ENCODE results near the gene PIP4K2B.

PIP4K2B gene

DNA sequence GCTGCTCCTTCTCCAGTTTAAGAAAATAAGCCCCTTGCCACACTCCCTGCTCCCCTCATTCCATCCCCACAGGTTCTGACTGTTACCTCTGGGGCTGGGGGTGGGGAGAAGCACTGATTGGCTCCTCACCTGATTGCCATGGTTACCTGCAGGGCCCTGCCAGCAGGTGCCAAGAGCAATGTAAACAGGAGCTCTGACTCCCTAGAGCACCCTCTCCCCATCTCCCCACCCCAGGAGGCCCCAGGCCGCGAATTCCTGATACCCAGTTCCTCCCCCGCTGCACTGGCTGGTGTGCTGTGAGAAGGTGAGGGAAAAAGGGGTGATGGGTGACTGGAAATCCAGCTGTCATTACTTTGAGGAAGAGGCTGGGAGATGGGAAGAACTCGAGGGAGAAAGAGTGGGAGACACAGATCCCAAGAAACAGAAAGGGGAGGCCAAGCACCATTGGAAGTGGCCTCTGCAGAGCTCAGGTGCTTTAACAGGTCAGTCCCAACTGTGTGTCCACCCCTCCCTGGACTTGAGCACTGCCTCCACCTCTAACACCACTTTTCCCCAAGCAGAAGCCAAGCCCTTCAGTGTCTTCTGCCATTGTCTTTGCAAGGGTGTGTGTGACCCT lies 55.7 kb downstream of the PIP4K2B start:
- DNase-seq, result no peak

DNA sequence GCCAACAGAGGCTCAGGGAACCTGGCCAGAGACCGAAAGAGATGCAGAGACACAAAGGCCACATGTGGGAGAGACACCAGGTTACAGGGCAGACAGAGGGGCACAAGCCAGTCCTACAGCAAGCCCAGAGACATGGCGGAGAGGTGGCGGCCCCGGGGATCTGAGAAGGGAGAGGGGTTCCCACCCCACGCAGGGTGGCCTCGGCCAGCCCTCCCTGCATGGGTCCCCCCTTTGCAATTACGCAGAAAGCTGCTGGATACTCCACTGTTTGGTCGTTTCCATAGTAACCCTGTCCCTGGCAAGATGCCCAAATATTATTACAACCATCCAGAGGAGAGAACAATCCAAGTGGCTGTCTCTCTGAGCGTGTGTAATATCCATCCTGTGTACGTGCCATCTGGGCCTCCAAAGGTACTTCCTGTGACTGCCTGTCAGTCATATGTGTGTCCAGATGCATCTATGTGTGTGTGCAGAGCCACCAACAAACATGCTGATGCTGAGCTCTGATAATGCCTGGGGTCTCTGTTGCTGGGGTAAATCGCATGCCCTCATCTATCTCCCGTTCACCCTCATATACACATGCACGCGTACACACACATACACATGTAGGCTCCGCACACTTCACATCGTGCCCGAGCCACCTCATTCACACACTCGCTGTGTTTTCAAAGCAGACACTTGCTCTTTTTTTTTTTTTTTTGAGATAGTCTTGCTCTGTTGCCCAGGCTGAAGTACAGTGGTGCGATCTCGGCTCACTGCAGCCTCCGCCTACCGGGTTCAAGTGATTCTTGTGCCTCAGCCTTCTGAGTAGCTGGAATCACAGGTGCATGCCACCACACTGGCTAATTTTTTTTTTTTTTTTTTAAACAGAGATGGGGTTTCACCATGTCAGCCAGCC lies 56.7 kb downstream of the PIP4K2B start:
- DNase-seq, result no peak

DNA sequence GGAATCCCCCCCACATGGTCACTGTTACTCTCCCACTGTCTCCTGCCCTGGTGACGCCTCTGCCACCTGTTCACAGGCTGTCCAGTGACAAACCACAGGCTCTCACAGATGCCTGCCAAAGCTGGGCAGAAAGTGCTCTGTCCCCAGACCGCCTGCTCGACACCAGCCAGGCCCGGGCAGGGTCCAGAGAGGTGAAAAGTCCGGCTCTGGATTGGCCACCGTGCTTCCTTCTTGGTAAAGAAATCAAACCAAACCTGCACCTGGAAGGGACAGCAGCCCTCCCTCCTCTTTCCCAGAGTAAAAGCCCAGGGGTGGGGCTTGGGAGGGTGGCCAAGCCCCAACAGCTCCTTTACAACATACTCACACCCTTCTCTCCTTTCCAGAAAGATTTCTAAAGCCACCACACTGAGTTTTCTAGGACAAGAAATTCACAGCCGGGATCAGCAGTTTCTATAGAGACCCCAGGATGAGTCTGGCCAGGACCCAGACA lies 57.4 kb downstream of the PIP4K2B start:
- DNase-seq, result no peak

DNA sequence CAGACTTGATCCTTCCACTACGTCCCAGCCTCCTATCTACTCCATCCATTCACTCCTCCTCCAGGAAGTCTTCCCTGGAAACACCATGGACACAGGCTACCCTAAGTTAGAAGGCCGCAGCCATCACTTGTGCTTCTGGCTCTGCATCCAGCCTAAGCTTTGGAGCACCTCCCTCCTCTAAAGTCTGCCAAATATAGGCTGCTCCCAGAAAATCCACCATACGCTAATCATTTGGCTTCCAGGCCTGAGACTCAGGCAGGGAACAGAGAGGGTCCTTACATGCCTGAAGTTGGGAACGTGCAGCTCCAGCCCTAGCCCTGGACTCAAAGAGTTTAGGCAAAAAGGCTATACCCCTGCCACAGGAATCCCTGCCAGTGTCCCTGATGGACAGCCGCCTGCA lies 57.9 kb downstream of the PIP4K2B start:
- no peak for DNase-seq

DNA sequence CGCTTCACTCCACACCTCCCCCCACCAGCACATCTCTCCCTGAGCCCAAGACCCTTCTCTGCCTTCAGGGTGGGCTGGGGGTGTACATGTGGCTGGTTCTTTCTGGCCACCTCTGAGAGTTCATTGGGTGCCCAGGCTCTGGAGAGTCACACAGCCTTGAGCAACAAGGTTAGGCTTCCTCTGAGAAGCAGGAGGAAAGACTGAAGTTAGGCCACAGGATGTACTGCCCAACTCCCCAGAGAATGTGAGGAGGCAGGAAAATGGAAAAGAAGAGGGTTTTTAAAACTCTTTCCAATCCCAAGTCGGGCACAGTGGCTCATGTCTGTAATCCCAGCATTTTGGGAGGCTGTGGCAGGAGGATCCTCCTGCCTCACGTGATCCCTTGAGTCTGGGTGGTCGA lies 58.5 kb downstream of the PIP4K2B start:
- no peak for DNase-seq

DNA sequence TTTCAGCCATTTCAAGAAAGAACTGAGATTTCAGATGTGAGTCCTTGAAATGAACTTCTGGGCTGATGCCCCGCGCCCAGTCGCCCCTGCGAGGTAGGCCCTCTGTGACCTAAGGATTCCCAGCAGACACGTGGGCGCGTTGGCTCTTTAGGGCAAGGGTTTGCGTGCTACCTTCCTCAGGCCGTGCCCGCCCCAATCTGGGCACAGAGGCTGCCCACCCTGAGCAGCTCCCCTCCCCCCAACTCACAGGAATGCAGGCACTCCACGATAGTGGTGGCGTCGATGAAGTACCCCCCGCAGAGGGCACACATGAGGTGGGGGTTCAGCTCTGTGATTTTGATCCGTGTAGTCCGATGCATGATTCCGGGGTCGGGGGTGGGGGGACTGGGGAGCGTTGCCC lies 59.3 kb downstream of the PIP4K2B start:
- no peak for DNase-seq

DNA sequence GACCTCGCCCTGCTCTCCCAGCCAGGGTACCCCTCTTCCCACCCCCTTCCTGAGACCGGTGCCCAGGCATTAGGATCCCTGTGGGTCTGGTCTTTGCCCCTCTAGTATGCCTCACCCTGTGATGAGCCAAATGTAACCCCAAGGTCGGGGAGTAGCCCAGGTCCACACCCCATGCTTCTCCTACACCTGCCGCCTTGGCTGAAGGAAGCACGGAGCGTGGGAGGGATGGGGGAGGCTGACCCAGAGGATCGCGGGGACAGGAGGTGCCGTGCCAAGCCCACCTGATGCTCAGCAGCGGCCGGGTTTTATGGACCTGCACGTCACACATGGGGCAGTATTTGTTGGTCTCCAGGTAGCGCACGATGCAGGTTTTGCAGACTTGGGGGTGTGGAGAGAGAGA lies 60.1 kb downstream of the PIP4K2B start:
- DNase-seq, result no peak

DNA sequence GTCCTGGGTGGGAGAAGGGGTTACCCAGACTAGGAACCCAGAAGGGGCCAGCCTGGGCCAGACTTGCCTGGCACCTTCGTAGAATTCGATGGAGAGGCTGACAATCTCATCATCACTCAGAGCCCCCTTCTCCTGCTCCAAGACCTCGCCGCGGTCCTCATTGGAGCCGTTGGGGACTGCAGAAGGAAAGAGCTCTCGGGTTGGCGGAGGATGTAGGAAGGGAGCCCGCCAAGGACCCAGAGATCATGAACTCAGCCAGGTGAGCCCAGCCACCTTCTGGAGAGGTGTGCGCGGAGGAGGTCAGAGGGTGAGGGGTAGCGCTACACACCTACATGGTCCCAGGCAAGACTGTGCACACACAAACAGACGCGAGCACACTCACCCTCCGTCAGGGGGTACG lies 60.7 kb downstream of the PIP4K2B start:
- DNase-seq, result no peak

DNA sequence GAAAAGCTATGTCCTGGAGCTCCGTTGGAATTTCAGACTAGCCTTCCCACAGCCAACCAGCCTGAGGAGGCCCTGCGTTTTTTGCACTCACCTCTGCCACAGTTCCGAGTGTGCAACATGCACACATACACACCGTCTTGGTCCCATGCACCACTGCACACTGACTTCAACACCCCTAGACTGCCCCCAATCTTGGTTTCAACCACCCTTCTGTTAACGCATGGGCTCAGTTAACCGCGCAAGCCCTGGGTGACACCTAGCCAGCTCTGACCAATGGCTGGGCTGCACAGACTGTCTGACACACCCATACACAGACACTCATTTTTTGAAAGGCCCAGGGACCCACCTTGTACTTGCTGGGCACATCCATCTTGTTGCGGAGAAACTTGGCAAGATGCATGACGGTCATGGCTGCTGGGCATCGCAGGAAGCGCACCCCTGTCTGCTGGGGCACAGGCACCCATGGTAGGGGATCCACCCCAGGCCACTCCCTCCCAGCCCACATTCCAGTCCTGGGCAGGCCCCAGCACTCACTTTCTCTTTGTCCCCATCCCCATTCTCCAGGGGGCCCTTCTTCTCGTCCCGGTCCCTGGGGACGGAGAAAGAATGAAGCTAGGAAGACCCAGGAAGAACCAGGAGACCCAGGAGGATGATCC lies 61.2 kb downstream of the PIP4K2B start:
- DNase-seq, result no peak

DNA sequence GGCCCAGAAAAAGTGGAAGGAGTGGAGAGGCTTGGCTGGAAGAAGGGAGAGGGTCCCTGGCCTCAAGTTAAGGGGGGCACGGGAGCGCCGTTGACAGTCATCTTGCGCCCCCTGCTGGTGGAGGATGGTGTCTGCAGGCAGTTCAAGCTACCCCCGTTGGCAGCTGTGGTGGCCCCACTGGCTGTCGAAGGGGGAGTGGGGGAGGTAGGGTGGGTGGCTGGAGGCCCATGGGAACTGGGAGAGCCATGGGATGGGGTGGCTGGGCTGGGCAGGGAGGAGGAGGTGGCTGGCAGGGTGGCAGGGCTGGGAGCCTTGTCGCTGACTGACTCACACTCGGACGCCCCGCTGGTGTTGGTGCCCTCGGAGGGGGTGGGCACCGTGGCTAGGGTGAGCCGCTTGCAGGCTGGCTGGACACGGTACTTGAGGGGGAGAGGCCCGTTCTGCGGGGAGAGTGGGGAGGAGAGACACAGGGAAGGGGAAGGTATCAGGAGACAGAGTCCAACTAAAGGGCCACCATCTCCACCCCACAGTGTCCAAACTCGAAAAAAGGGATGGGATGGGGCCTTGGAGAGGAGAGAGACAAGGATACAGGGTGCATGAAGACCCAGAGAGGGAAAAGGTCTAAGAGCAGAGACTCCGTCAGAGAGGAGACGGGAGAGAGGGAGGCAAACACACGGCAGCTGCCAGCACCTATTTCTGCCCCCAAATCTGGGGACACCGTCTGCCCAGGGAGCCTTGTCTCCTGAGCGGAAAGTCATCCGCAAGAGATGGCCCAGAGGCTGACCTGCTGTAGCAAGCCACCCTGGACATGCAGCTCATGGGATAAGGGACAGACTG lies 64.0 kb downstream of the PIP4K2B start:
- DNase-seq, result peak; percentile 52

DNA sequence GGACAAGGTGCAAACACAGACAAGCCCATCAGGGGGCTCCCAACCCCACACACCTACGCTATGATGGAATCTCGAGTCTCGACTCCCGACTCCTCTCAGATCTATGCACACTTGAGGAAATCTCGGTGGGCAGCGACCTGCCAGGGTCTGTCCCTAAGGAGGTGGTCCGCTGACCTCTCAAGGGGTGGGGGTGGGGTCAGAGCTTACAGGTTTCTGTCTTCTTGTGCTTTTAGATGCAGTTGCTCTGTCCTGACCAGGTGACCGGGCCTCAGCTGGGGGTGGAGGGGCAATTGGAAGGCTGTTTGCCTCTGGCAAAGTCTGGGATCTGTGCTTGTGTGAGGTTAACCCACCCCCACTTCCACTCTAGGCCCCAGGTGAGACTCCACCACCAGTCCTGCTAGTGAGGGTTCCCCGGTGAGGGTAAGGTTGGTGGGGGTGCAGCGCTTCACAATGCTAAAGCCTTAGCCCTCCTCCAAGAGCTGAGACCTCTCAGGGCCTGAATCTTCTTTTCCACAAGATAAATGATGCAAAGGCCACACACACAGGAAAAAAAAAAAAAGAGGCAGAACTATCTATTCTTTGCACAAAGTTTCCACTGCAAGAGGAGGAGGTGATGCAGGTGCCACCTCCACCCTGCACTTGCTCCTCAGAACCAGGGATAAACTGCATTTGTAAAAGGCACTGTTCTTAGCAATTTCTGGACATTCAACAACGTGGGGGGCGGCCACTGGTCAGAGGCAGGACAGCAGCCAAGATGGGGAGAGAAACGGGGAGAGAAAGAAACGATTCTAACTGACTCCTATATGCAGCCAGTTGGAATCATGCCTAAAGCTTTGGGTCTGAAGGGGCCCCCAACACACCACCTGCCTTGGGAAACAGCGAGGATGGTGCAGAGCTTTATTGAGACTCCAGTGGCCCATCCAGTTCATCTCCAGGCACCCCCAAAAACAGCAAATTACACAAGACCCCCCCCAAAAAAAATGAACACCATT lies 65.1 kb downstream of the PIP4K2B start:
- DNase-seq, result no peak

DNA sequence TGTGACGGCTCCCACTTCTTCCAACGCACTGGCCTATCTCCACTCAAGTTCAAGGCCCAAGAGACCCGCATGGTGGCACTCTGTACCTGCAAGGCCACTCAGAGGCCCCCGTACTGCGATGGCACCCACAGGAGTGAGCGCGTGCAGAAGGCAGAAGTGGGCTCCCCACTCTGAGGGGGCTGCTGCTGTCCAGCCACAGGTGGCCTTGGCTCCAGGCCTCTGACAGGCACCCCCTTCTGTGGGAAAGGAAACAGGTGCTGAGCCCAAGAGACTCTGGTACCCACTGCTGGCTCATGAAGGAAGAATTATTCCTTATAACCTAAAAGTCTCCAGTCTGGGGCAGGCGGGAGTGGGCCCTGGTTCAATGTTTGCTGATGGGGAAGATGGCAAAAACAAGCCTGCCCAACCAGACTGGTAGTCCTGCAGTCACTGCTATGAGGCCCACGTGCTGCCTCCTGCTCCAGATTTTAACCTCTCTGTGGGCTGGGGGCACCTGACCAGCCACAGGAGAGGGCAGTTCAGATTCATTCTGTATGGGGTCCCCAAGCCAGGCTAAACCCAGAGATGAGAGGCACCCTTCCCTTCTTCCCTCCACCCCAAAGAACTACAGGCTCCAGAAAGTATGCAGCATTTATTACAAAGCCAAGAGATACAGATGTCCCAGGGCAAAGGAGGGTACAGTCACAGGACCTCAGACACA lies 65.9 kb downstream of the PIP4K2B start:
- no peak for DNase-seq

DNA sequence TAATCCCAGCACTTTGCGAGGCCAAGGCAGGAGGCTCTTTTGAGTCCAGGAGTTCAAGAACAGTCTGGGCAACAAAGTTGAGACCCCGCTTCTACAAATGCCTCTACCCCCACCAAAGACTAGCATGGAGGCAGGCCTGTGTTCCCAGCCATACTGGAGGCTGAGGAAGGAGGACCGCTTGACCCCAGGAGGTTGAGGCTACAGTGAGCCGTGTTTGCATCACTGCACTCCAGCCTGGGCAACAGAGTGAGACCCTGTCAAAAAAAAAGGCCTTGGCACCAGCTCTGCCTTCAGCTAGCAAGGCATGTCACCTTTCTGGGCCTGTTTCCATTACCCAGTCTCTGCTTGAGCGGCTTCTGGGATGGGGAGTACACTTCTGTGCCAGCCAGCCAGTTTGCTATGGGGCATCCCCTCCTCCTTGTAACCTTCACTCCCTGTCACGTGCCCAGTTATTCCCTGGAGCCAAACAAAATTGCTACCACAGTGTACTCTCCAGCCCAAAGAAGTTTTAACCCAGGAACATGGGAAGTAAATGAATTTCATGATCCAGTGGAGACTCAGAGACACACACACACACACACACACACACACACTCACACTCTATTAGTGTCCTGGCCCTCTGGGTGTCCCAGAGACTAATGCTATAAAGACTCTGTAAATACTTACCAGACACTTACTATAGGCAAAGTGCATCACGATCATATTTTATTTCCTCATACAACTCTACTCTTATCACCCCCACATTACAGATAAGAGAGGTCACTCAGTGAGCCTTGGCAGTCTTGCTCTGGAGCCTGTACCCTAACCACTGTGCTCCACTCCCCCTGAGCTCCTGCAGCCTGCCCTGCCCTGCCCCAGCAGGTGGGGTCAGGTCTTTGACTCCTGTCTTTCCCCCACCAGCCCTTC lies 66.7 kb downstream of the PIP4K2B start:
- no peak for DNase-seq

DNA sequence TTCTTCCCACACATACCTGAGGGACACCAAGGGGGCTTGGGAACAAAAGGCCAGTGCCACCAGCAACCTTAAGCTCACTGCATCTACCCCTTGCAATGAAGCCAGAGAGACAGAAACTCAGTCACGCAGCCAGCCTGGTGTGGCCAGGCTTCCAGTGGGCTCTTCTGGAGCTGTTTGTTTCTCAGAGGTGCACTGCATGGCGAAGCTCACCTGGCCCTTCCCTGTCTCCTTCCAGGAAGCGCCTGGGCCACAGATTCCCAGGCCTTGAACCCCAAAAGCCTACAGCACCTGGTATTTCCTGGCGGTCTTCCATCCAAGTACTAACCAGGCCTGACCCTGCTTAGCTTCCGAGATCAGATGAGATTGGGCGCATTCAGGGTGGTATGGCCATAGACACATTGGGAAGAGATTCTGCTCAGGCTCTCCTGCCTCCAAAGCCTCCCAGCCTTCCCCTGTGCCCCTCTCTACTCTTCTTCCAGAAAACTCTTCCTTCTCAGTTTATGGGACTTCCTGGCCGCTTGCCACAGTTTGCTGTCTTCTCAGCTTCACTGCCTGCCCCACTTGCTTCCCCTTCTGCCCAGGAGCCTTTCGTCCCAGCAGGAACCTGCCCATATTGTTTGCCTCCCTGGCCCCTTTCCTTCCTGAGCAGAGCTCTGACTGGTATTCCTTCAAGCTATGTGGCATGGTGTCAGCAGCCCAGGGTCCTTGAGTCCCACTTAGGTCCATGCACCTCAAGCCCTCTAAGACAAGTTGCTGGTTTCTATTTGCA lies 67.6 kb downstream of the PIP4K2B start:
- no peak for DNase-seq

DNA sequence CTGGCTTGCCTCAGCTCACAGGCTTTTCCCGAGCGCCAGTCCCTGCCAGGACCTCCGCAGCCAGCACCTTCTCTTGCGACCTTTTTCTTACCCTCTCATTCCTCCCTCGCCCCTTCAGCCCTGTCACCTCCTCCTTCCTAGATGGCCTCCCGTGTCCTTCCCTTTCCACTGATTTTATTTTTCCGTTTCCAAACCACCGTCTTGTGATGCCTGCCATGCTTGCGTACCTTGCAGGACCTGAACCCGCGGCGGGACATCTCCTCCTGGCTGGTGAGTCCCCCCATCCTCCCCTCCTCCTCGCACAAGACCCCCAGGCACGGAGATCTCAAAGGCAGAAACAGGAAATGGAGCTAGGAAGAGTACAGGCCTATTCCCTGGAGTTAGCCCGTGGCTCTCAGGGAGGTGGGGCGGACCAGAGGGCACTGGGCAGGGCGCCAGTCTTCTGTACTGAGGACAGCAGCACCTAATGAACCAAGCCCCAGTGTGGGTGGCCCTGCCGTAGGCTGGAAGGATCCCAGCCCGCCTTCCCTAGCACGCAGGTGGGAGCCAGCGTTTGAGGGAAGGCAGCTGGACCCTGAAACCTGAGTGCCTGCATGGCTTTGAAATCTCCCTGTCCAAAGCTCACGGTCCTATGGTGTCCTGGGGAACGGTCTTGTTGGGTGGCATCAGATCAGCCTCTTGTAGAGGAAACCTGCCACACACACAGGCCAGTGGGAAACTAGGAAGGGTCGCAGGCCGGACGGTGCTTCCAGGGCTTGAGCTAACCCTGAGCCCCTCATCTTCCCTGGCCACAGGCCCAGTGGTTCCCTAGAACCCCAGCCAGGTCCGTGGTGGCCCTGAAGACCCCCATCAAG lies 68.6 kb downstream of the PIP4K2B start:
- DNase-seq, result peak; percentile 64

DNA sequence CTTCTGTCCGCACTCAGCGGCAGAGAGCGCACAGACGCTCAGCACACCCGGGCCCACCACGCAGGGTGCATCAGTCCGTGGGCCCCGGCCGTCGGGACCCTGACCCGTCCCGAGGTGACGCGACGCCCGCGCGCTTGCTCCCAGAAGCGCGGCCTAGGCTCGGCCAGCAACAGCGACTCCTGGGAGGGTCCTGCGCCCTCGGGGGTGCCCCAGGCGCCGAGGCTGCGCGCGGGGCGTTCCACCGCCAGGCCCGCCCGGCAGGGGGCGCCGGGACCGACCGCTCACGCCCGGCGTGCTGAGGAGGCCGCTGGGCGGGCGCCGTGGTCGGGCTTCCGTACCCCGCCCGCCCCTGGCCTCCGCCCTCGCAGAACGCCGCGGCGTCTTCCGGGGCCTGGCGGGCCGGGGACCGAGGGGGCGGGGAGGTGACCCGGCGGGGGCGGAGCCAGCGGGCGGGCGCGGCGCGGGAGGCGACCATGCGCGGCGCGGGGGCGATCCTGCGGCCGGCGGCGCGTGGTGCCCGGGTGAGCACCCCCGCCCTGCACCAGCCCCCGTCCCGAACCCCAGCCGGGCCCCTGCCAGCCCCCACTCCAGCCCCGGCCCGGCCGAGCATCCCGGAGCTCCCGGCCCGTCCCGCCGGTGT lies 69.3 kb downstream of the PIP4K2B start, which contains the start of gene CISD3:
Gene CISD3 (plus strand): TSS at position 456 of the 640 bp plus-strand sequence. CDS start 18 bp downstream, at position 474.
- peak; percentile 85 for DNase-seq

DNA sequence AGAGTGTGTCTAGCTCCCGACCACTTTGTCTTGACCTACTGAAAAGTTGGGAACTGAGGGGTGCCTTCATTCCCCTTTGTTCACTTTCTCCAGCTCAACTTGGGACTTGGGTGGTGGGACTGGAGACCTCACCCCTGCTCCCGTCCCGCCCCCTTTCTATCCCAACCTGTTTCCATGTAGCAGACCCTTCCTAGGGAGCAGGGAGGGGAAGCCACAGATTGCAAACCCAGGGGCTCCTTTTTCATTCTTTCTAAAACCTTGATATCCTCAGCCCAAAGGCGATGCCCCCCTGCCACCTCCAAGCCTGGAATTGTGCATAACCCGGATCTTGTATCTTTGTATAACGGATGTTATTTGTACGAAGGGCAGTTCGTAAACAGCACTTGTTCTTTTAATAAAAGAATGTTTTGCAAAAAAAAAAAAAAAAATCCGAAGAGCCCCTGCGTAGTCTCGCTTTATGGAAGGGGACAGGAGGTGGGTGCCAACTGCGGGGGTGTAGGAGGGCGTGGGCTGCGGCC lies 69.9 kb downstream of the PIP4K2B start:
- DNase-seq, result no peak

Data from hematopoietic multipotent progenitor cell treated with erythropoietin and hydrocortisone succinate and interleukin-3 and kit ligand, for 8 days (in vitro differentiated cells).